Keratinocyte (primary cell): ENCODE measurements around the gene C15orf61. TPM values are rescaled to one million over a fixed set of nuclear protein-coding genes. Genes with fewer than 3 reads are reported as not detected.

ENCODE experiments used
- DNase-seq: peaks from one replicate; pipeline ENCODE4 v3.0.0-alpha.2; 2011; ENCODE audit warnings: low read depth, missing footprints, low spot score
- FAIRE-seq: peaks from 2 replicates; lab custom pipeline; 2011; peaks lifted over from hg19 to GRCh38; lab: Jason Lieb, UNC
- H2AFZ ChIP-seq: 2 replicates; pipeline ENCODE4 v1.6.0; 2012; ENCODE audit warnings: low read length, control low read depth, inconsistent platforms; ENCODE audit not compliant: control insufficient read depth
- H3K27ac ChIP-seq: 2 replicates; pipeline ENCODE4 v1.5.1; 2011; ENCODE audit warnings: low read length; ENCODE audit not compliant: control insufficient read depth, insufficient read depth
- H3K27me3 ChIP-seq: 3 replicates; pipeline ENCODE4 v1.6.0; 2011; ENCODE audit warnings: low read length; ENCODE audit not compliant: control insufficient read depth, insufficient read depth; ENCODE audit errors: extremely low read depth
- H3K36me3 ChIP-seq, 2 experiments: 2 replicates in 1 of 2; 3 replicates in 1 of 2; pipeline ENCODE4 v1.5.1; 2011; ENCODE audit warnings: low read length in 2 of 2, mild to moderate bottlenecking in 1 of 2; ENCODE audit not compliant: control insufficient read depth in 2 of 2, insufficient read depth in 2 of 2; ENCODE audit errors: extremely low read depth in 1 of 2
- H3K4me1 ChIP-seq: 3 replicates; pipeline ENCODE4 v1.5.1; 2011; ENCODE audit warnings: low read length; ENCODE audit not compliant: control insufficient read depth, insufficient read depth; ENCODE audit errors: extremely low read depth
- H3K4me2 ChIP-seq: 3 replicates; pipeline ENCODE4 v1.6.0; 2011; ENCODE audit warnings: low read depth, low read length; ENCODE audit not compliant: control insufficient read depth, insufficient read depth; ENCODE audit errors: extremely low read depth
- H3K4me3 ChIP-seq, 3 experiments: fragments of 200-600 bp in 1 of 3; sonication (generic) in 1 of 3; 2 replicates in 2 of 3; 3 replicates in 1 of 3; pipeline ENCODE4 v1.5.1; 2011 to 2016; ENCODE audit warnings: low read length in 3 of 3, mild to moderate bottlenecking in 3 of 3, control low read depth in 2 of 3, inconsistent platforms in 1 of 3, low read depth in 1 of 3, mixed read lengths in 1 of 3, mixed run types in 1 of 3, moderate library complexity in 1 of 3; ENCODE audit not compliant: control insufficient read depth in 2 of 3, insufficient read depth in 2 of 3; ENCODE audit errors: extremely low read depth in 1 of 3
- H3K79me2 ChIP-seq: 2 replicates; pipeline ENCODE4 v1.6.0; 2012; ENCODE audit warnings: low read length; ENCODE audit not compliant: control insufficient read depth, insufficient read depth
- H3K9ac ChIP-seq: 3 replicates; pipeline ENCODE4 v1.6.0; 2011; ENCODE audit warnings: low read length; ENCODE audit not compliant: control insufficient read depth, insufficient read depth; ENCODE audit errors: extremely low read depth
- H3K9me1 ChIP-seq: 3 replicates; pipeline ENCODE4 v1.6.0; 2011; ENCODE audit warnings: low read length; ENCODE audit not compliant: control insufficient read depth, insufficient read depth; ENCODE audit errors: extremely low read depth
- H3K9me3 ChIP-seq: 2 replicates; pipeline ENCODE4 v1.5.1; 2012; ENCODE audit warnings: low read depth, low read length; ENCODE audit not compliant: control insufficient read depth
- H4K20me1 ChIP-seq: 3 replicates; pipeline ENCODE4 v1.6.0; 2011; ENCODE audit warnings: low read length; ENCODE audit not compliant: control insufficient read depth, insufficient read depth; ENCODE audit errors: extremely low read depth
- EZH2 ChIP-seq: IDR thresholded peaks from one replicate; pipeline ENCODE4 v1.6.1; 2012; ENCODE audit warnings: inconsistent platforms, mild to moderate bottlenecking, low read length, moderate library complexity
- dilution Hi-C: fragments of 300-500 bp; cut with MboI; formaldehyde crosslinking; loops from one replicate; pipeline ENCODE4 v1.7.0; 2020; ENCODE audit warnings: low sequenced_read_pairs; ENCODE audit not compliant: extremely low pct_ligation_motif_present
- polyA plus RNA-seq, 5 experiments: library from polyadenylated mRNA; depleted of rRNA in 3 of 5; stranded (reverse) in 3 of 5; stranded (forward) in 1 of 5; unstranded in 1 of 5; fragments of >200 nt; gene quantifications; 1 replicate in 1 of 5; 2 replicates in 3 of 5; 3 replicates in 1 of 5; pipeline versions ENCODE4 v1.2.1 to v1.2.3, GENCODE V29; 2011 to 2012; ENCODE audit warnings: missing spikeins in 2 of 5, low read depth in 1 of 5, low replicate concordance in 1 of 5
- TF ChIP-seq, protein P1 (sequence below), 3 experiments: IDR thresholded peaks in 1 of 3; conservative IDR thresholded peaks in 1 of 3; optimal IDR thresholded peaks in 1 of 3; 2 replicates in 2 of 3; 3 replicates in 1 of 3; pipeline versions ENCODE3 to v1.5.1; 2011; ENCODE audit warnings: low read length in 3 of 3, mild to moderate bottlenecking in 3 of 3, moderate library complexity in 2 of 3, control low read depth in 1 of 3, inconsistent platforms in 1 of 3; ENCODE audit not compliant: insufficient read depth in 2 of 3; ENCODE audit errors: extremely low read depth in 1 of 3

Gene C15orf61
- polyA plus RNA-seq, 1 donor (not counting 4 experiments of a cell fraction or from before 2014, with no cell fraction given), result 2.6 TPM

DNA sequence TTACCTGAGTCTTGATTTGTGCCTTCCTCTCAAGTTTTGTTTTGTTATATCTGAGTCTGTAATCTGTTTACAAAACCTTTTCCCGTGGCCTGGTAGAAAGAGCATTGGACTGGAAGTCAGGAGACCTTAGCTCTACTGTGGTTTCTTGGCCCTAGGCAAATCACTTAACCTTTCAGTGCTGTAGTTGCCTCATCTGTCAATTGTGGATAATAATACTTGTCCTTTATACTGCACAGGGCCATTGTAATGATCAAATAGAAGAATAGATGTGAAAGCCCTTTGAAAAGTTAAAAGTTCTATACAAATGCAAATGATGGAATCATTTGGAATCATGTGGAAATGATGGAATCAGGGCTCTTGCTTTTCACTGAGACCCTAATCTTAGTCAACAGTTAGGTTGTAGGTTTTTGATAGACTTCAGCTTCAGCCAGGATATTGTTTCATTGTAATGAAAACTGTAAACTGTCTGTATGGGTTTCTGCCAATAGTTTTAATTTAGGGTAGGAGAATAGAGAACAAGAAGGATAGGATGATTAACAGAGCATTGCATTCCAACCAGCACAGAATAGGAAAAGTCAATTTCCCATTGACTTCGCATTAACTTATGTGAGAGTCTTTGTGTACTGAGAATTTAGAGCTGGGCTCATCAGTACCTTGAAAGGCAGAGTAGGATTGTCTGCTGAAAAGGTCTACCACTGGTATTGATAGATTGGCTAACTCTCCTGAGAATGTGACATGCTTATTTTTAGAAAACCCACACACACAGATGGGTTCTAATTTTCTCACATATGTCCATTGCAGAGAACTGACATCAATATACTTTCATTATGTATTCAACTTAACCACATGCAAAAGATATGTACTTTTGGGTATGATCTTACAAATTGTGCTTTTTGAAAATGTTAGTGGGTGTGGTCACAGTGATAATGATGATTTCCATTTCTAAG is 43.4 kb downstream of the C15orf61 start:
- no peaks in the 10 kb centered on the region for H3K79me2 ChIP-seq
- no peaks in the 10 kb centered on the region for H4K20me1 ChIP-seq
- H3K9ac ChIP-seq, result no peak overlapping the region
- H3K9me3 ChIP-seq, result no peaks in the 10 kb centered on the region
- H3K27ac ChIP-seq, result no peak overlapping the region
- no peak for FAIRE-seq
- H3K4me2 ChIP-seq, result no peak overlapping the region
- H3K36me3 ChIP-seq, result peaks cover 0 to 4% of the 10 kb centered on the region in 2 experiments
- no peaks in the 10 kb centered on the region for H3K9me1 ChIP-seq
- no peaks in the 10 kb centered on the region for H3K27me3 ChIP-seq
- no peaks in the 10 kb centered on the region for H3K4me1 ChIP-seq
- TF ChIP-seq EZH2, result no peak
- TF ChIP-seq, protein P1, sequence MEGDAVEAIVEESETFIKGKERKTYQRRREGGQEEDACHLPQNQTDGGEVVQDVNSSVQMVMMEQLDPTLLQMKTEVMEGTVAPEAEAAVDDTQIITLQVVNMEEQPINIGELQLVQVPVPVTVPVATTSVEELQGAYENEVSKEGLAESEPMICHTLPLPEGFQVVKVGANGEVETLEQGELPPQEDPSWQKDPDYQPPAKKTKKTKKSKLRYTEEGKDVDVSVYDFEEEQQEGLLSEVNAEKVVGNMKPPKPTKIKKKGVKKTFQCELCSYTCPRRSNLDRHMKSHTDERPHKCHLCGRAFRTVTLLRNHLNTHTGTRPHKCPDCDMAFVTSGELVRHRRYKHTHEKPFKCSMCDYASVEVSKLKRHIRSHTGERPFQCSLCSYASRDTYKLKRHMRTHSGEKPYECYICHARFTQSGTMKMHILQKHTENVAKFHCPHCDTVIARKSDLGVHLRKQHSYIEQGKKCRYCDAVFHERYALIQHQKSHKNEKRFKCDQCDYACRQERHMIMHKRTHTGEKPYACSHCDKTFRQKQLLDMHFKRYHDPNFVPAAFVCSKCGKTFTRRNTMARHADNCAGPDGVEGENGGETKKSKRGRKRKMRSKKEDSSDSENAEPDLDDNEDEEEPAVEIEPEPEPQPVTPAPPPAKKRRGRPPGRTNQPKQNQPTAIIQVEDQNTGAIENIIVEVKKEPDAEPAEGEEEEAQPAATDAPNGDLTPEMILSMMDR (optimal IDR thresholded peaks at IDR 0.05 in 1 of 3, IDR thresholded peaks at IDR 0.05 in 1 of 3, conservative IDR thresholded peaks at IDR 0.05 in 1 of 3; ENCODE audit: extremely low read depth in 1 of 3, insufficient read depth in 2 of 3, low read length in 3 of 3), result no peak
- no peak for DNase-seq
- no peak overlapping the region for H3K4me3 ChIP-seq
- H2AFZ ChIP-seq, result no peak overlapping the region
- dilution Hi-C loops, result no loop called here

DNA sequence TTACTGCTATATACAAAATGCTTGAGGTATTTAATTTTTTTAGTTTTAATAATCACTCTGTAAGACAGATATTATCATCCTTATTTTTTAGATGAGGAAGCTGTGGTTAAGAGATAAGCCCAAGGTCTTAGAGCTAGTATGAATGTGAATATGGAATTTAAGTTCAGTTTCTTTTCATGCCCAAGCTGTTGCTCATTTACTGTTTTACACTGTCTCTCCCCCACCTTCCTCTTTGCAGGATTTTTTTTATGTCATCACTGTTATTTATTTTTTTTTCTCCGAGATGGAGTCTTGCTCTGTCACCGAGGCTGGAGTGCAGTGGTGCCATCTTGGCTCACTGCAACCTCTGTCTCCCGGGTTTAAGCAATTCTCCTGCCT is 44.0 kb downstream of the C15orf61 start:
- Histone ChIP-seq H3K9me1 (no peaks in the 10 kb centered on the region), H3K4me2 (no peak overlapping the region), H3K9ac (no peak overlapping the region), H3K79me2 (no peaks in the 10 kb centered on the region), H2AFZ (no peak overlapping the region), H4K20me1 (no peaks in the 10 kb centered on the region), H3K4me1 (no peaks in the 10 kb centered on the region), H3K27me3 (no peaks in the 10 kb centered on the region), H3K4me3 (no peak overlapping the region), H3K9me3 (no peaks in the 10 kb centered on the region), H3K36me3 (peaks cover 0 to 4% of the 10 kb centered on the region in 2 experiments), H3K27ac (no peak overlapping the region)
- dilution Hi-C loops, result no loop called here
- TF ChIP-seq, protein P1 (optimal IDR thresholded peaks at IDR 0.05 in 1 of 3, IDR thresholded peaks at IDR 0.05 in 1 of 3, conservative IDR thresholded peaks at IDR 0.05 in 1 of 3; ENCODE audit: extremely low read depth in 1 of 3, insufficient read depth in 2 of 3, low read length in 3 of 3), result no peak
- no peak for TF ChIP-seq EZH2
- no peak for FAIRE-seq
- DNase-seq, result no peak
